ENCODE measurements around the gene AMPH. TPM values are rescaled to one million over a fixed set of nuclear protein-coding genes. Genes with fewer than 3 reads are reported as not detected.

The AMPH gene
- total and polyA plus RNA-seq, 2 of the 4 experiments (the other 2 are of a cell fraction) = 3.9 to 4.8 TPM

- H3K4me1 ChIP-seq (ENCODE audit: control insufficient read depth, insufficient read depth, low read length) = no peaks in the 10 kb centered on the region
Measured at GRCh38 chr7:38524786-38525185, 106.4 kb downstream of the AMPH start.

More at GRCh38 chr7:38524786-38525185, 106.4 kb downstream of the AMPH start:
- intact Hi-C loops (cut with micrococcal nuclease) = no loop called here
- Histone ChIP-seq H2AK9ac (replicated peaks; ENCODE audit: low read depth, low read length, poor library complexity) (no peak overlapping the region), H3K14ac (replicated peaks; ENCODE audit: low read depth, low read length) (no peak overlapping the region), H3K27me3 (ENCODE audit: control insufficient read depth, insufficient read depth, low read length) (no peaks in the 10 kb centered on the region), H3K9ac (ENCODE audit: low read depth, low read length) (no peak overlapping the region), H2BK20ac (ENCODE audit: low read depth, low read length) (no peak overlapping the region), H3K27ac (ENCODE audit: insufficient read depth, low read length) (no peak overlapping the region), H4K20me1 (ENCODE audit: insufficient read depth, low read length) (no peaks in the 10 kb centered on the region), H2BK120ac (ENCODE audit: low read depth, low read length) (no peak overlapping the region), H2AFZ (replicated peaks; ENCODE audit: low read length, poor library complexity) (no peak overlapping the region), H3K23ac (ENCODE audit: low read depth, low read length) (no peak overlapping the region), H3K9me3 (ENCODE audit: control insufficient read depth, insufficient read depth, low read length) (no peaks in the 10 kb centered on the region), H3K36me3 (ENCODE audit: control insufficient read depth, insufficient read depth, low read length) (no peaks in the 10 kb centered on the region), H3K9me1 (ENCODE audit: insufficient read depth, low read length) (no peaks in the 10 kb centered on the region; the same call in 1 of the 2 replicates), H3K79me1 (ENCODE audit: low read depth in 1 of 2, low read length in 2 of 2) (no peaks in the 10 kb centered on the region), H4K8ac (ENCODE audit: low read depth in 2 of 2, low read length in 2 of 2) (no peak overlapping the region), H4K5ac (ENCODE audit: low read depth, low read length) (no peak overlapping the region), H2BK15ac (ENCODE audit: low read depth, low read length) (no peak overlapping the region), H3K18ac (ENCODE audit: low read depth, low read length) (no peak overlapping the region), H2BK5ac (ENCODE audit: low read depth, low read length, poor library complexity, severe bottlenecking) (no peak overlapping the region), H4K91ac (ENCODE audit: insufficient read depth, low read depth, low read length) (no peak overlapping the region), H3K4me3 (ENCODE audit: insufficient read depth, low read depth, low read length) (no peak overlapping the region), H2AK5ac (ENCODE audit: low read depth, low read length) (no peak overlapping the region), H3K4me2 (ENCODE audit: low read depth, low read length) (no peak overlapping the region), H3K4ac (ENCODE audit: low read depth, low read length) (no peak overlapping the region), H3K56ac (ENCODE audit: extremely low read depth, insufficient read depth, low read length) (no peak overlapping the region)
- dilution Hi-C loops (cut with HindIII; ENCODE audit: low sequenced_read_pairs, unreplicated experiment) = no loop called here
- no peak for ATAC-seq (ENCODE audit: low read depth)
- no CpG with 5 or more reads among the region's 1 CpG for WGBS, 2 experiments (ENCODE audit: extremely low coverage in 2 of 2, insufficient read length in 1 of 2)
- ChIA-PET CTCF (no interaction called here), POLR2A (ENCODE audit: unreplicated experiment) (no interaction called here)
- BruUV-seq (replicated peaks) = no TSS peak
- peak; percentile 44 for DNase-seq
- in situ Hi-C loops (cut with MboI; ENCODE audit: low sequenced_read_pairs) = no loop called here
- TF ChIP-seq SMC3 (IDR thresholded peaks at IDR 0.05; ENCODE audit: low read depth, low read length) (no peak), CEBPB (IDR thresholded peaks at IDR 0.05; ENCODE audit: low read depth, low read length) (no peak), FOS (IDR thresholded peaks at IDR 0.05; ENCODE audit: low read depth, low read length) (no peak), MAFK (IDR thresholded peaks at IDR 0.05; ENCODE audit: low read depth, low read length) (no peak), NFE2L2 (IDR thresholded peaks at IDR 0.05; ENCODE audit: low read depth, low read length) (no peak), RFX5 (IDR thresholded peaks at IDR 0.05; ENCODE audit: low read depth, low read length) (no peak), RCOR1 (IDR thresholded peaks at IDR 0.05; ENCODE audit: insufficient replicate concordance, low read length) (no peak), BHLHE40 (IDR thresholded peaks at IDR 0.05; ENCODE audit: low read depth, low read length) (no peak)
